Ramos (cell line): Measurements from ENCODE around the gene MTSS2.

Experiments used
- in situ Hi-C: fragments of 300-500 bp; cut with MboI; formaldehyde crosslinking; loops from one replicate; pipeline ENCODE4 v1.14.3; 2022; ENCODE audit warnings: low sequenced_read_pairs; ENCODE audit not compliant: unreplicated experiment

MTSS2 gene

DNA sequence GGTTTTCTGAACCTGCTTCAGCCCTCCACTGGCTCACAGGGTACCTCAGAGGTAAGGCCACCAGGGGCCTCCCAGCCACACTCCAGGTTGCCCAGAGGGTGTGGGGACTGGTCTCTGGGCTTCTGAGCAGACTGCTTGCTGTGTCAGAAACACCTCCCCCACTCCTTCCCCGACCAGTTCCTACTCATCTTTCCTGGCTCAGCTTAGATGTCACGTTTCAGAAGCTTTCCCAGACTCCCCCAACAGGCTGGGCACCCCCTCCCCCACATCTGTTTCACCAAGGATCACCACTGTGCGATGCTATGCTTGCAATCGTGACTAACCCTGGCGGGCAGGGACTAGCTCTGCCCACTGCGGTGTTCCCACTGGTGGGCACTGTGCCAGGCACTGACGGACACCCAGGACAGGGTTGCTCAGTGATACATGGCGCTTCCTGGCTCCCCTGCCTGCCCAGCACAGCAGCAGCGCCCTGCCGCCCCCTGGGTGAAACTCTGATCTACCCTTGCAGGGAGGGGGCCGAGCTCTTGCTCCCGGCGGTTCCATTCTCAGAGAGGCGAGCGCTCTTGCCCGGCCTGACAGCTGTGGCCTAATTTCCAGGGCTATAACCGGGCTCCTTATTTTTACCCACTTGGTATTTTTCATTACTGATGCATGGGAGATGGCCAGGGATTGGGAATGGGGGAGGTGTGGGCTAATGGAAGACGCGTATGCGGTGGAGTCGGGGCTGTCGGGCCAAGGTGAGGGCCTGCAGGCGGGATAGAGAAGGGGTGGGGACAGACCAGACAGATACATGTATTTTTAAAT lies 29.4 kb upstream of the MTSS2 start:
- in situ Hi-C loops, result no loop called here

DNA sequence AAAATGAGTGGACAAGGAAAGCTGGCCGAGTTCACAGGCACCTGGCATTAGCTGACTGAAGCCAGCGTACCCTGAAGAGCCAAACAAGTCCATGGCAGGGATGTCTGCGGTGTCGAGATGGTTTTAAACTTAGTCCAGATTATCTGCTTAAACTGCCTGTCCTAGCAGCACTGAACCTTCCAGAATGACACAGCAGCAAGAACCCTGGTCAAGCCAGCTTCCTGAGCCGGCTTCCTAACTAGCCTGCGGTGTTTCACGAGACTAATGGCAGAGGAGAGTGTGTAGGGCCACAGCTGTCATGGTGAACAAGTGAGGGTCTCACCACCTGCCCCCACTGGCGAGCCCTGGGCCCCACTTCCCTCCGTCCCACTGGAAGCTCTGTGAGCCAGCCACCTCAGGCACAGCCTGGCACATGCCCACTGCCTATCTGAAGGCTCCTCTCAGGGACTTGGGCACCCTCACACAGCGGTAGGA lies 28.8 kb upstream of the MTSS2 start:
- in situ Hi-C loops, result no loop called here

DNA sequence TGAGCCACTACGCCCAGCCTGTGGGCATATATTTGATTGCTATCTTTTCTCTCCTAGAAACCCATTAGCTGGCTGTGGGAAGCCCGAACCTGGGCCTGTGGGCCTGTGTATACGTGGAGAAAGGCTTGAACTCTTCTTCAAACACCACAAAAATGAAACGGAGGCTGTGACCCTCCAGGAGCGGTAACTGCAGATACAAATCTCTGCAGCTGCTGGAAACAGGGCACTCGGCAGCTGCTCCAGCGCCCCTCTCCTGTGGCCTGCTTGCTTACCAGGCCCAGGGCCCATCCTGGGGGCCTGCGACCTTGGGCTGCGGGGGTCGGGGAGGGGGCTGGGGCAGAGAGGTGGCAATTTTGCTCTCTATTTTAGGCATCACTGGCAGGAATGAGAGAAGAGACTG lies 28.0 kb upstream of the MTSS2 start:
- in situ Hi-C loops, result no loop called here

DNA sequence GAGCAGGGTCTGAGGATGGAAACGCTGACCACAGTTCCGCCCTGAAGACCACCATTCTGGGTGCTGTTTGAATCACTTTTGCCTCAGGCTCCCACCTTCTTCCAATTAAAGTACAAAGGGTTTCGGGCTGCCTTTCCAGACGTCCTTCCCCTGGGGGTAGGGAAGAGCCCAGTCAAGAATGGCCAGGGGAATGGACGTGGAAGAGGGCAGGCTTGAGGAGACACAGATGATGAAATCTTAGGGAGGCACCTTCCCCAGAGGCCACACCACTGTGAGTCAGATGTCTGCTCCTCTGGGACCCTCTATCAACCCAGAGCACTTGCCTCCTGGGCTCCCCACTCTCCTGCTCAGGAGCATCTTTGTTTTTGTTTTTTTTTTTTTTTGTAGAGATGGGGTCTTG lies 27.5 kb upstream of the MTSS2 start:
- in situ Hi-C loops, result no loop called here

DNA sequence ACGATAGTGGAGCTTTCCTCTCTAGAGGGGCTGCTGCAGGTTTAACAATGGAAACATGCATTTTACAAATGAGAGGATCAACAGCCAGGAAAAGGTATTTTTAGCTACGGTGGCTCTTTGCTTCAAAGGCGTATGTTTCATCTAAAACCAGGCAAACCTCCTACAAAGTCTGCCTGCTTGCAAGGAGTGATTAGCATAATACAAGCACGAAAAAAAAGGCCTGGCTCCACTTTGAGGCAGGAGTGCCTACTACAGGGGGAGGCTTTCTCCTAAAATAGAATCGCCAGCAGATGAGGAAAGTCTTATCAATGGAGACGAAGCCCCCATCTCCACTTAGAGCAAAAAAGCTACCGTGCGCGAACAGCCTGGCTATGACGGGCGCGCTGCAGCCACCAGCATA lies 27.1 kb upstream of the MTSS2 start:
- in situ Hi-C loops, result no loop called here

DNA sequence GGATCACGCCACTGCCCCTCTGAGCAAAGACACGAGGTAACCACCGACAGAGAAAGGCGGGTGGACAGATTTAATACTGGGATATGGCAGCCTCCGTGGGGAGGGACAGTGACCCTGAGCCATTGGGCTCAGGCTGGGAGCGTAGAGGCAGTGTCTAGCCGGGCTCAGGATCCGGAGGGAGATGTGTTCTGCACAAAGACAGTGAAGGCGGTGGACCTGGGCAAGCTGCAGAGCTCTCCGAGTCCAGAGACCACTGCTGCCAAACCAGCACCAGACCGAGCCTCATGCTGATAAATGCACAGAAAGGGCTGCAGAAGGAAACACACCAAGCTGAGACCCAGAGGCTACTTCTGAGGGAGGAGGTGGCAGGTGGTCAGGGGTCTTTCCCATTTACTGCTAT lies 26.5 kb upstream of the MTSS2 start:
- in situ Hi-C loops, result no loop called here

DNA sequence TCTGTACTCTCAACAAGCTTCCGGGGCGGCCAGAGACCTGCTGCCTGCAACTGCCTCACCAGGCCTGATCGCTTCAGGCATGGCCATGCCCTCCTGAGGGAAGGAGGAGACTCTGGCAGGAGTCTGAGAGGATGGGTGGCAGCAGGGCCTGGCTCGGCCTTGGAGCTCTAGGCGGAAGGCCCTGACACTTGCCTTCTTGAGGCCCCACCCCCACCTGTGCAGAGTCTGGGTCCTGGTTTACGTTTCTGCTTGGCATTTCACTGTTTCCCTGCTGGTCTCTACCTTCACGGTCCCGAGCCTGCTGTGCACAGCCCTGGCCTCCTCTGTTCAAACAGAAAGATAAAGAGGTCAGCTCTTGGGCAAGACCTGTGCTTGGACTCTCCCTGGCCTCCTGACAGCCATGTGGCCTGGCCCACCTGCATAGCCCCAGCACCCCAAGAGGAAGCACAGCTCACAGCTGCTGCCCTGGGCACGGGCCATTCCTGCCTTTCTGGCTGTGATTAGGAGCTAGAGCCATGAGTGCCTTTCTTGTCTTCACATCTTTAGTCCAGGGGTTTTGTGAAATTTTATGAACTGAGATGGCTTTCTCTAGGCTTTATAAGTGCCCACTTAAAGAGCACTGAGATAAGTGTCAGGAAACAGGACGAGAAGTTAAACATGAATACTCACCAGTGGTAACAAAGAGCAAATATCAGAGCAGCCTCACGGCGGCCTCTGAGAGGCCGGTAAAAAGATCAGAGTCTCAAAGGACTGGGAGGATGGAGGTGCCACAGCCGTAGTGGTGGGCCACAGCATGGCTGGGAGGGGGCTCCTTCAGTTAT lies 25.6 kb upstream of the MTSS2 start:
- in situ Hi-C loops, result no loop called here

DNA sequence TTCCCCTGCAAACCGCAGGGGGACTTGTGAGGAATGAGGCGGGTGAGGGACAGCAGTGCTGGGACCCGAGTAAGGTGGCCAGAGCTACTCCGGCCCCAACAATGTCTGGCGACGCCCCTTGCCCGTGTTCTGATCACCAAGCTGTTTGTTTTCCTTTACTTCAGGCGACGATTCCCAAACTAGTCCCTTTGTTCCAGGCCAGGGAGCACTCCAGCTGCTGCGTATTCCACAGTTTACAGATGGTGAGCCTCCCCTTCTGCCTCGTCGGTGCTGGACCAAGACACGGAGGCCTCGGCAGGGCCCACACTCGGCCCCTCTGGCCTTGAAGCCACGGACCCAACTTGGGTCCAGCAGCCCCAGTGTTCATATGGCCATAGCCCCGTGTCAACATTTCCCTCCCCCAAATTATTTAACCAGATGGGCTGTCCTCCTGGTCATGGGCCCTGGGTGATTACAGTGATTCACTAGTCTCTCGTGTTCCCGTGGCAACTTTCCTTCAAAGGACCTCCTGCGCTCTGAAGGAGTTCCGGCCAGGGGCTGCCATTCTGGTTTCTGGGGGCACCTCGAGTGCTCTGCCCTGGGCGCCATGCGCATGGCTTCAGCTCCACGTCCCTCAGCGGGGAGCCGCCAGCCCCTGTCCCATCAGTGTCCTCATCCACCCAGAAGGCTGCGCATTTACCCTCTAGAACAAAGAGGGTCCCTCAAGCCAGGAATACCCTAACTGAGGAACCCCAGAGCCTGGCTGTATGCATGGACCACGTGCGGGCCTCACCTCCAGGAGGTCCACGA lies 24.8 kb upstream of the MTSS2 start:
- in situ Hi-C loops, result no loop called here

DNA sequence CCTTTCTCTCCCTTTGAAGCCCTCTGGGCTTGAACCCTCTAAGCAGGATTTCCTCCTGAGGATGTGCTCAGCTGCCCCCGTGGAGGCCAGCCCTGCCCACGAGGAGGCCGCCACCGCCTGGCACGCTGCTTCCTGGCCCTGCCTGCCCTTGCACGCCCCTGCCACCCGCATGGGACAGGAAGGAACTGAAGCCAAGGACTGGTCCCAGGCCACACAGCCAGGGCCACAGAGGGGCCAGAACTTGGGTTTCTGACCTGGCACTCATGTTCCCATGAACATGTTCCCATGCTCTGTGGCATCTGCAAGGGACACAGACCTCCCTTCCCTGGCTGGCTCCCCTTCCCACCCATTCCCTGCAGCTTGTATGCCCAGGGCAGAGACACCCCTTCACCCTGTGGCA lies 24.1 kb upstream of the MTSS2 start:
- in situ Hi-C loops, result no loop called here

DNA sequence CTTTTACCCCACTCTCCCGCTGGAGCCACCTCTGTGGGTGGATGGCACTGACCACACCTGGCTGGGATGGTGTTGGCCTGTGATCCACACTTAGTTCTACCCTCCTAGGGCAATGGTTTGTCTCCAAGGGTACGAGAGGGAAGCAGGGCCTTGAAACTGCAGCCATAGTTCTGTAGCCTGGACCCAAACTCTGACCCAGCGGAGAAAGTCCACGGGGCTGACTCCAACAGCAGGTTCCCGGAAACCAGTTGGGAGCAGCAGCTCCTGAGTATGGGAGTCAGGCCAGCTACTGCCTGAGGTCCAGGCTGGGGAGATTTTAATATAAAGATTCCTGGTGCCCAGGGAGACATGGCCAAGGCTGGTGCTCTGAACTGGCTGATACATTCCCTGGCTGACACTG lies 23.6 kb upstream of the MTSS2 start:
- in situ Hi-C loops, result no loop called here

DNA sequence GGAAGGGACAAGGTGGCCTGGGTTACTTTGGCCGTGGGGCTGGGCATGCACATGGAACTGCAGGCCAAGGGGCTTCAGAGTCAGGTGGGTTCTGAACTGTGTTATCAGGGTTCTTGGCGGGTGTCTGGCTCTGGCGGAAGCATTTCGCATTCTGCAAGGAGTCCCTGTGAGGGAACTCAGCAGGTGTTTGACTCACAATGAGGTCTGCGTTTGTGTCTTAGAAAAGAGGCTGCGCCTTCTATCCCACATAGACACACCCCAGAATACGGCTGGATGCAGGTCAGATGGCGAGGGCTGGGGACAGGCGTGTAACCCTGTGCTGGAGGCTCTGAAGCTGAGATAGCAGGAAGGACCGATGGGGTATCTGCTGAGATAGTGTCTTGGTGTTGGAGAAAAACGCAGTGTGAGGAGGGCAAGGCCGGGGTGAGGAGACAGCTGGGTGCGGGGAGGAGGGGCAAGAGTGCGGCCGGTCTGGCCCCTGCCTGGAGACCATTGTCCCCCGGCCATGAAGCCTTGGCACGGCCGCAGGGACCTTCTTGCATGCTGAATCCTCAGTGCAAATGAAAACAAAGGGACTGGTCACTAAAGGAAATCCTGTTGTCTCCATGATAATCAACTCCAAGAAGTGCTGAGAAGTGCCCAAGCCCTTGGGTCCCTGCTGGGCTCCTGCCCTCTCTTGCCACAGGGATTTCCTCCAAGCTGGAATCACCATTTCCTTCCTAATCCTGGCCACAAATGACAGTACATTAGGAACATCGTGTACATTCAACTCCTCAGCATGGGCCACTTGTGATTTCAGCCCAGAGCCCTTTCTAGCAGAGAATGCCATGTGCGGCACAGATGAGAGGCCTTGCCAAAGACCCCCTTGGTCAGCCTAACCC lies 22.8 kb upstream of the MTSS2 start:
- in situ Hi-C loops, result no loop called here

DNA sequence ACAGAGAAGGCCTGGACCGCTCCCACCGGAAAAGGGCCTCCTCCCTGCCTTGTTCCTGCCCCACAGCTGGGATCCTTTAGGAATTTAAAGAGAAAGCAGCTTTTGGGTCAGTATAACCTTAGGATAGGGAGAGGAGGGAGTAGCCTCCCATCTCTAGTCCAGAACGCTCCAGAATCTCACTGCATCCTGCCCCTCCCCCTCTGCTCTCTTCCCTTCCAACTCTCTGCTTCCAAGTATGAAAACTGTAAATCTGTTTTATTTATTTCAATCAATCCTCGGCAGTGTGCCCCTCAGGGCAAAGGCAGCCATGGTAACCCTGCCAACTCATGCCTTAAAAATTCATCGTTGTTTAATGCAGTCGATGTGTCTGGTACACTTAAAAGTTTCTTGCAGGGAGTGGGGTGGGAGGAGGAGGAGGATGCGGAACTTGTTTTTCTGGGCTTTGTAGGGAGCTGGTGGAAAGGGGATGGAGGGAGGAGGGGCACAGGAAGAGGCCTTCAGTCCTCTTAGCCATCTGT lies 21.2 kb upstream of the MTSS2 start:
- in situ Hi-C loops, result no loop called here

DNA sequence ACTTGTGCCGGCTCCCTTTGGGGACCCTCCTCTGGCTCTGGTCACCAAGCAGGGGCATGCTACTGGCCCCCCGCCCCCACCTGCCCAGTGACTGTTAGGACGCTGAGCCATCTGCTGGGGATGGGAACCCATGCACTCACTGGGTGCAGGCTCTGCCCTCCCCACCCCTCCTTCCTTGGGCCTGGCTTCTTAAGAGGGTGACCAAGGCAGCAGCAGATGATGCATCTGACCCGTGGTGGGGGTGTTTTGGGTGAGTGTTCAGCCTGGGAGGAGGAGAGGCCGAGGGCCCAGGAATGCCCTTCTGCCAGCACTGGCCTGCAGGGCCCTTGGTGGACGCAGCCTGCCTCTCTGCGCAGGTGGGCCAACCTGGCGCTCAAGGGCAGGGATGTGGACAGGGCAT lies 19.2 kb upstream of the MTSS2 start:
- in situ Hi-C loops, result no loop called here

DNA sequence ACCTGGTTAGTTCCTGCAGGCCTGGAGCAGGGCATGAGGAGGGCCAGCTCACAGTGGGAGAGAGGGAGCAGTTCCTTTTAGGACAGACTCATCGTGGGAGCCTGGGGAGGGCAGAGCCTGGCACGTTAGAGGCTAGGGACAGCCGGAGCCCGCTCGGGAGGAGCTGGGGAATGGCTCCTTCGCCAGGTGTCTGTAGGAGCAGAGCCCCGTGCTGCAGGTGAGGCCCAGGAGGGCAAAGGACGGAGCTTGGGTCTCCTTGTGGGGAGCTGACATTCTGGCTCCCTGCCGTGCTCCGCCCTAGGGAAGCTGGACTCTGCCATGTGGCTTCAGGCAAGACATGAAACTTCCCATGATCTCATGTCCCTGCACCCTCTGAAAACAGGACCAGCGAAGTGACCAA lies 18.7 kb upstream of the MTSS2 start:
- in situ Hi-C loops, result no loop called here

DNA sequence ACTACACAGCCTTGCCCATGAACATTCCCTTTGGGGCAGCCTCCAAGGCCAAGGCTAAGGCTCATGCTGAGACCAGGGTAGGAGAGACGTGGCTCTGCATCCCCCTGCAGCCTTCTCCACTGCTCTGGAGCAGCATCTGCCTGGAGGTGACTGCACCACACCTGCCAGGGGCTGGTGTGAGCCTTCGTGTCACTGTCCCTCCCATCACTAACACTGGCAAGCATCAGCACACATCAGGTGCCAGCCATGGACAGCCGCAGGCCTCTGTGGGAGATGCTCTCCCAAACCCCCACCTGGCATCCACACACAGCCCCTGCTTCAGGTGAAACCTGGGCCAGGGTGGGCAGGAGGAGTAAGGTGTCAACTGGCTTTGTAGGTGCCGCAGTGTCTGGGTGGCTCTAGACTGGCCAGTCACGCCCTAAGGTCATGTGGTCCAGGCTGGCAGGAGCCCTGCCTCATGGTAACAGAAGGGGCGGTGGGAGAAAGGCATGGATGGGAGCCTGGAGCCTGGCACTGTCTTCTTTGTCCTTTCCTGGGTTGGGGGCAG lies 18.1 kb upstream of the MTSS2 start:
- in situ Hi-C loops, result no loop called here

DNA sequence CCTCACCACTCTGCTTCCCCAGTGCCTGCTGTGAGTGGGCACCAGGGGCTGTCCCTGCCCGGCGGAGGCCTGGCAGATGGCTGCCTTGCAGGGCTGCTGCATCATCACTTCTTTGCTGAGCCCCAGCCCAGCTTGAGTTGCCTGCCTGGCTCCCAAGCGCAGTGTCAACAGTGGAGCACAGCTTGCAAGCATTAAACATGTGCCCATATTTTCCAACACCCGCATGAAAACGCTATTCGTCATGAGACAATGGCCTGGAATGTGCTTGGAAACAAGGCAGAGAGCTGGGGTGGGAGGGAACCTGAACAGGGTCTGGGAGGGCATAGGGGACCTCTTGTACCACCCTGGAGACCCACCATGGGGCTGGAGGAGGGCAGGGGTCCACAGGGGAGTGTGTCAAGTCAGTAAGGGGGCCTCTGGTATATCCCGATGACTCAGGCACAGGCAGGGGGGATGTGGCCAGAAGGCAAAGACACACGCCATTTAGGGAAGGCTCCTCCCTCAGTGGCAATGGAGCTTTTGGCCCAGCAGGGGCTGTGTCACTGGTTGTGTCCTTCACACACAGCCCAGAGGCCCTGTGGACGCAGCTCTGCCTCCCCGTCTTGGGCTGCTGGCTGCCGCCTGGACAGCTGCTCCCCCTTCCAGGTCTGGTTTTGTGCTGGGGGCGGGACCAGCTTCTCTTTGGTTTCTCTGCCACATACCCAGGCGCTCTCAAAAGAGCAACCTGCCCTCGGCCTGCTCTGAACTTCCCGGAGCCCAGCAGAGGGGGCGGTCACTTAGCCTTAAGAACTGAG lies 17.4 kb upstream of the MTSS2 start:
- in situ Hi-C loops, result no loop called here

DNA sequence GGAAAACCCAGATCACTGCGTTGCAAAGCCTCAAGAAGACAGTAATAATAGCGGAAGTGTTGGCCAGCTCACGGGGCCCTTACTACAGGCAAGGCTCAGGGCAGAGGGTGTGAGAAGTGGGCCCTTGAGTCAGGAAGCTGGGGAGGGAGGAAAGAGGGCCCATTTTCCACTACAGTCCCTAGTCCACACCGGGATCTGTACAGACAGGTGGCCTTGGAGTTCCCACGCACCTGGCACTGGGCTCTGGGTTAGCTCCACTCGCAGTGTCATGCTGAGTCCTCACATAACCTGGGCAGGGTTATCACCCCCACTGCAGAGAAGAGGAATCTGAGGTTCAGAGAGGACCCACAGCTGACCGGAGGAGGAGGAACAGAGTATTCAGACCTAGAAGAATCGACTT lies 16.8 kb upstream of the MTSS2 start:
- in situ Hi-C loops, result no loop called here

DNA sequence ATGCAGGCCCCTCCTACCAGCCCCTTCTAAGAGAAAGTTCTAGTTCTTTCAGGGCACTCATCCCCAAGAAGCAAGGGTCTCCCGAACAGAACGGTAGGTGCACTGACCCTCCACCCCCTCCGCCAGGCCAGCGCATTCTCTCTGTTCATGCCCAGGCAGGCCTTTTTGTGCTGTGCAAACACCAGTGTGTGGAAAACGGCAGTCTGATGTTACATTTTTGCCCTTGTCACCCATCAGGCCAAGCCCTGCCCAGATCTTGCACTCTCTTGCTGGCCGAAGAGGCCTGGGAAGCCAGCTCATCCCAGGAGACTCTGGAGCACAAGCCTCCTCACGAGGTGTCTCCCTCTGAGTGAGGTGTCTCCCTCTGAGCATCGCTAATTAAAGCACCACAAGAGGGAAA lies 16.1 kb upstream of the MTSS2 start:
- in situ Hi-C loops, result no loop called here

DNA sequence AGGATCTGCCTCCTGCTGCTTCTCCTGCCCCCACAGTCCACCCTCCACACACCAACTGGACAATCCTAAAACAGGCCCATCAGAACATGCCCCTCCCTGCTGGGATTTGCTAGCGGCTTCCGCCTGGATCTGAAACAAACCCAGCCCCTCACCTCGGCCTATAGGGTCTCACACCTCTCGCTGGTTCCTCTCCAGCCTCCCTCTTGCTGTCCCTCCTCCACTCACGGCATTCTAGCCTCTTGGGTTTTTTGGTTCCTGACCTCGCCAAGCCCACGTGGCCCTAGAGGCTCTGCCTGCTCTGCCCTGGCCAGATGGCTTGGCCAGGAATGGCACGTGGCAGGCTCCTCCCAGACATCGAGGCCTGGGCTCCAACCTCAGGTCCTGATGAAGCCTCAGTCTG lies 15.7 kb upstream of the MTSS2 start:
- in situ Hi-C loops, result no loop called here
